Activated CD8-positive, alpha-beta memory T cell treated with anti-CD3 and anti-CD28 coated beads, Interleukin-2, amount 50 U/mL, for 1 hour (primary cell): ENCODE measurements around the gene UROC1.

Source experiments
- DNase-seq: peaks from one replicate; pipeline ENCODE4 v3.0.0-alpha.2; 2020; ENCODE audit errors: extremely low read depth

UROC1 gene

DNA sequence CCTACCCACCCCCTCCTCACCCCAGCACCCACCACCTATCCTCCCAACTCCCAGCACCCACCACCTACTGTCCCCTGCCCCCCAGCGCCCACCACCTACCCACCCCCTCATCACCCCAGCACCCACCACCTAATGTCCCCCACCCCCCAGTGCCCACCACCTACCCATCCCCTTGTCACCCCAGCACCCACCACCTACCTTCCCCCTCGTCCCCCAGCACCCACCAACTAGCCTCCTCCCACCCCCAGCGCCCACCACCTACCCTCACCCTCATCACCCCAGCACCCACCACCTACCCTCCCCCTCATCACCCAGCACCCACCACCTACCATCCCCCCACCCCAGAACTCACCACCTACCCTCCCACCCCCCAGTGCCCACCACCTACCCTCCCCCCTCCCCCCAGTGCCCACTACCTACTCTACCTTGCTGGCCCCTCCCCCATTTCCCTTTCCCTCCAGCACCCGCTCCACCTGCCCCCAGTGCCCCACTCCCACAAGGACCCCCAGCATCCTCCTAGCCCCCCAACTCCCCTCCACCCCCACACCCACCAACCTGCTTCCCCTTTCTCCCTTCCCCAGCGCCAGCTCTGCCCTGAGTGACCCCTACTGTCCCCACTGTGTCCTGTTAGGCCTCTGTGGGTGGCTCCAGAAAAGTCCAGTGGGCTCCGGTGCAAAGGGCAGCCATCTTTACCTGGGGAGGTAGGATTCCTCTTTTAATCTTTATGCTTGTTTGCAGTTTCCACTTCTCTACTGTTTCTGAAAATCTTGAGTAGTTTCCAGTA, 1.2 kb downstream of the UROC1 start:
- no peak for DNase-seq

DNA sequence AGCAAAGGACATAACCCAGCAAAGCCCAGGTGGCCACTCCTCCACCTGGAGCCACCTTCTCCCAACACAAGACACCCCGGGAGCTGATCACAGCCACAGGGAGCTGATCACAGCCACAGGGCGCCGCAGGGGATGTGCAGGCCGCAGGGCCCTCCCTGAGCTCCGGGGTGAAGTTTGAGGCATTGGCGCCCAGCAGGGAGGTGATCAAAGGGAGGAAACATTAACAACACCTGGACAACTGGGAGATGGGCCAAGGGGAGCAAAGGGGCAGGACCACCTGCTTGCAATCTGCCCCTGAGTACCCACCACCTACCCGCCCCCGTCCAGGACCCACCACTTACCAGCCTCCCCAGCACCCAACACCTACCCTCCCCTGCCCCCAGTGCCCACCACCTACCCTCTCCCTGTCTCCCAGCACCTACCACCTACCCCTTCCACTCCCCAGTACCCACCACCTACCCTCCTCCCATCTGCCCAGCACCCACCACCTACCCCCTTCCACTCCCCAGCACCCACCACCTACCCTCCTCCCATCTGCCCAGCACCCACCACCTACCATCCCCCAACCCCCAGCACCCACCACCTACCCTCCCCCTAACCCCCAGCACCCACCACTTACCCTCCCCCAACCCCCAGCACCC, 2.4 kb downstream of the UROC1 start:
- no peak for DNase-seq

DNA sequence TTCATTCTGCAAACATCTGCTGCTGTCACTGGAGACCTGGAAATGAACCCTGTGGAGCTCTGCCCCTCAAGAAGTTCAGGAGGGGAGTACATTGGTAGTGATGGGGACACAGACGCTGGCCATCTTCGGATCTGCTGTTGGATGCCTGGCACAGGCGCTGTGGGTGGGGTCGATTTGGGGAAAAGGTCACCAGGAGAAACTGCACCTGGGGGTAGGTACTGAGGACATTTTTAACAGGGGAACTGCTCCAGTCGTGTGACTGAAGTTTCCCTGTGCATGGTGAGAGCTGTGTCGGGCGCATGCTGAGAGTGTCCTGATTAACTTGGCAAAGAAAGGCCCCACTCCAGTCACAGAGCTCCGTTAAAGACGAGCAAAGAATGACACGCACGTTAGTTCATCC, 3.4 kb downstream of the UROC1 start:
- DNase-seq: no peak

DNA sequence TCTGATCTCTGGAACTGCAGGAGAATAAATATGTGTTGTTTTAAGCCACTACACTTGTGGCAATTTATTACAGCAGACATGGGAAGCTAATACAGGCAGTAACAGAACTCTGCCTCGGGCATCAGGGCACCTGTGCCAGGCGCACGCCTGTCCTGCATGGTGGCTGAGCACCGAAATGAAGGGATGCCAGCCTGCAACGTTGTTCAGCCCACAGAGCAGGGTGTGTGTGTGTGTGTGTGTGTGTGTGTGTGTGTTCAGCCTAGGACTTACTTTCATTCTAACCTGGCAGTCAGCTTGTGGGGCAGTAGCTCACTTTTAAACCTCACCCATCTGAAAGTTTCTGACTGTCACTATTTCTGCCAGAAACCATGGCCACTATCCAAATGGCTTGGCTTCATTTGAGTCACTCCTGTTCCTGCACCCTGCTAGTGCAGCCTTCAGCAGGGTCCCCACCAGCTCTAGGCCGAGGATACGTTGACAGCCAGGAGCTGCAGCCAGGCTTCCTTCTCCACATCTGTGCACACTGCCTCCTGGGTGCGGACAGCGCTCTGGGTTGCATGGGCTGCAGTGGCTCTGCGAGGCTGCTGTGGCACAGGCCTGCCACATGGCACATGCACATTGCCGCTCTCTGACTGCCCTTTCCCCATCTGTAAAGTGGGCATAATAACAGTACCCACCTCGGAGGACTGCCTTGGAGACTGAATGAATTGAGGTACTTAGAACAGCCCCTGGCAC, 4.5 kb downstream of the UROC1 start:
- DNase-seq: no peak

DNA sequence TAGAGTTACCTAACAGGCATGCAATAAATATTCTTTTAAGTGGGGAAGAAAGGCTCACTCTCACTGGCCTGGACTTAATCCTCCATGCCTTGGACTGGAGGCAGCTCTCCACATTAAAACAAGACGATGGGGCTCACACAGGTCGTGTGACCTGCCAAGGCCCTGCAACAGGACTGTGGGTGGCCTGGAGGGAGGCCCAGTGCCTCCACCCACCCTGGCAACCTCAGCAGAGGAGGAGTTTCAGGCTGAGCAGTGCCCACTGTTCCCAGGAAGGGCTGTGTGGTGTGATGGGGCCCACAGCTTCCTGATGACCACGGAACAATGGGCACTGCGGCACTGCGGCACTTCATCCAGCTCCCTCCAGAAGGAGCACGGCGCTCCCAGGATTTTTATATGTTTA, 5.5 kb downstream of the UROC1 start:
- no peak for DNase-seq

DNA sequence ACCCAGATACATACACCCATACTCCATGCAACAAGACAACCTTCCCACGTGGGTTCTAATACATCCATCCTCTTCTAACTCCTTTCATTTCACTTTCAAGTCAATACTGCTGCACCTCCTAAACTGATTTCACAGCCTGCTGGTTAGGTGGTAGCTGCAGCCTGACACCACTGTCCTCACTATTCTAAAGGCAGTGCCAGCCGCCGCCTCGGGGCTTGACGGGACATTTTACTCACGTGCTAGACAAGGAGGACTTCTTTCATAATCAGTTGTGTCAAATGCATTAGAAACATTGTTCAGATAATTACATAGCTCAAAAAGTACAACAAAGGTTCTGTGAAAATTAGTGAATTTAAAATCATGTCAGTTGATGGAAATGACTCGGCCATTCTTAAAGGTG, 6.3 kb downstream of the UROC1 start:
- no peak for DNase-seq

DNA sequence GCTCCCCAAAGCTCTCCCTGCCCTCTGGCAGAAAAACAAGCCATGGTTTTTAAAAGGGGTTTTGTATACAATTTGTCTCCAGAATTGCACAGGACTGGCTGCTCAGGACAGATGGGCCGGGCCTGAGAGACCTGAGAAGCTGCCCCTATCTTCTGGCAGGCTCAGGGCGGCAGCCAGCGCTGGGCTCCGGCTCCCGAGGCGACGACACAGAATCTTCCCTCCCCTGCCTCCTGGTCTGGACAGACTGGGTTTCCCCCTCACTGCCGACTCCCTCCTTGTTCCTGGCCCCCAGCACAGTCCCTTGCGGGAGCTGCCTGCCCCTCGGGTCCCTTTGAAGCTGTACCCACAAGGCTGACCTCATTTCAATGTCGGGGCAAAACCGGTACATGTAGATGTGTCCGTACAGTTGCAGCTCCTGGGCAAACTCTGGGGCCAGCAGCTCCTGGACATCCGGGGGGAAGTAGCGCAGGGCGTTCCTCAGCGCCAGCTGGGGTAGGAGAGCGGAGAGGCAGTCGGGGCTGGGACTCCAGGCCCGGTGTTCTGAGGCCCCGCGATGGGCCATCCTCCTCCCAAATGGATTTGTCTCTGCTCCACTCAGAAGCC, 7.2 kb downstream of the UROC1 start:
- DNase-seq: no peak

DNA sequence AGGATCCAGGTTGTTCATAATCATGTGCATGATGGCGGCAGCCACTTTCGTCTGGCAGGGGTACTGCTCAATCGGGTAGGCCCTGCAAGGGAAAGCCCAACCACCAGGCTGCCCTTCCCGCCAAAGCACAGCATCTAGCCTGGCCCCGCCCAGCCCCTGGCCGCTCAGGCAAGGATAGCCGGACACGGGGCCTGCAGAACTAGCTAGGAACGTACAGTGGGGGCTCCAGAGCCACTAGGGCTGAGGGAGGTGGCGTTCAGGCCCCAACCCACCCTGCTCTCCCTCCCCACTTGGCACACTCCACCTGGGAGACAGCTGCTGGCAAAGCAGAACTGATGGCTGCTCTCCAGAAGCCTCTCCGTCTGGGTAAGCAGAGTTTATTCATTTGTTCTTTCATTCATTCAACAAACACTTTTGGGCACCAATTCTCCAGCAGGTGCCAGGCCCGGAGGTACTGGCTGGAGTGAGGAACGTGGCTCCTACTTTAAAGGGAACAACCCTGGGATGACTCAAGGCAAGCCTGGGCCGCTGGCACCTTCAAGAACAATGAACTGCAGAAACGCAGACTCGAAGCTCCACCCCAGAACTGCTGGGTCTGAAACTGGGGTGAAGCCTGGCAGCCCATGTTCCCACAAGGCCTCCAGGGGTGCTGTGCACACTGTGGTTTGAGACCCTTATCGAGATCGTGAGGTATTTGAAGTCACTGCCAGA, 7.8 kb downstream of the UROC1 start:
- DNase-seq: no peak

DNA sequence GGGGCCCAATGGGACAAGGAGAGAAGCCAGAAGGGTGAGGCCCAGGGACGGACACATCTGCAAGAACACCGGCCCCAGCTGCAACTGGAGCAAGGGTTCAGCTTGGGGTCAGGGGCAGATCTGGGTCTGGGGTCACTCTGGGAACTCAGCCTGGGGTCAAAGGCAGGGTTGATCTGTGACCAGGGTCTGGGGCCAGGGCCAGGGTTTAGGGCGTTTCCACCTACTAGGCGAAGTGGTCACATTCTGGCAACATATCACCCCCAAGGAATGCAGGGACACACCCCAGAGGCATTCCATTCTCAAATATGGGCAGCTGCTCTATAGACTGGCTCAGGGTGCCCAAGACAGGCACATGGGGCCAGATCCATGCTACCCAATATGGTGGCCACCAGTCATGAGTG, 9.0 kb downstream of the UROC1 start:
- no peak for DNase-seq

DNA sequence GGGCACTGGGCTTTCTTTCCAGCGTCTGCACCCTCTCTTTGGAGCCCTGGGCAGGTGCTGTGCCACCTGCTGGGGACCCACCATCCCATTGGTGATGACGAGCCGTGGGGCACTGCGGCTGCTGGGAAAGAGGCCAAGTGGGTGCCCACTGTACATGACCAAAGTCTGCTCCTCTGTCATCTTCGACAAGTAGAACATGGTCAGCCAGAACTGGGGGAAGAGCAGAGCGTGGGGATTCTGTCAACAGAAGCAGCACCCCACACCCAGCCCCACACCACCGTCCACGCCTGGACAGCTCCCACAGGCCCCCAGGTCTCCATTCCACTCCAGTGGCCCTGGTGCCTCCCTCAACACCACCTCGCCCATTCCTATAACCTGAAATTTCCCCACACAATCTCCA, 9.7 kb downstream of the UROC1 start:
- no peak for DNase-seq

DNA sequence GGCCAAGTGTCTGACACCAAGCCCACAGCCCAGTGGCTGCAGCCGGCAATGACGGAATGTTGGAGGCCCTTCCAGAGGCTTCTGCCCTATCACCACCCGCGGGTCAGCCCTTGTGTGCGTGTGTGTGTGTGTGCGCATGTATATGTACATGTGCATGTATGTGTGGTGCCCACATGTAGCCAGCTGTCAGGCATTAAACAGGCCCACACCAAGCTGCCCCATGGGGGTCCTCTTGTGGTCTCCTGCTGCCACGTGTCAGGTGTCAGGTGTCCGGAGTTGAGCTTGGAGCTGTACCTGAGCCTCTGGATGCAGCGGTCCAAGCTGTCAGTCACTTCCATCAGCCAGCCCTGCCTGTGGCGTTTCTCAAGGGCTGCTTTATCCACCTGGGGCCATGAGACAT, 13.9 kb downstream of the UROC1 start:
- DNase-seq: no peak

DNA sequence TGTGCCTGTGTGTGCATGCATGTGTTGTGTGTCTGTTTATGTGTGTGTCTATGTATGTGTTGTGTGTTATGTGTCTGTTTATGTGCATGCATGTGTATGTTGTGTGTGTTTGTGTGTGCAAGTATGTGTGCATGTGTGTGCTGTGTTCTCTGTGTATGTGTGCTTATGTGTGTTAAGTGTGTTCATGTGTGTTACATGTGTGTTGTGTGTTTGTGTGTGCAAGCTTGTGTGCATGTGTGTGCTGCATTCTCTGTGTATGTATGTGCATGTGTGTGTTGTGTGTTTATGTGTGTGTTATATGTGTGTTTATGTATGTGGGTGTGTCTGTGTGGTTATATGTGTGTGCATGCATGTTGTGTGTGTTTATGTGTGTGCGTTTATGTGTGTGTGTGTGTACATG, 14.9 kb downstream of the UROC1 start:
- DNase-seq: no peak

DNA sequence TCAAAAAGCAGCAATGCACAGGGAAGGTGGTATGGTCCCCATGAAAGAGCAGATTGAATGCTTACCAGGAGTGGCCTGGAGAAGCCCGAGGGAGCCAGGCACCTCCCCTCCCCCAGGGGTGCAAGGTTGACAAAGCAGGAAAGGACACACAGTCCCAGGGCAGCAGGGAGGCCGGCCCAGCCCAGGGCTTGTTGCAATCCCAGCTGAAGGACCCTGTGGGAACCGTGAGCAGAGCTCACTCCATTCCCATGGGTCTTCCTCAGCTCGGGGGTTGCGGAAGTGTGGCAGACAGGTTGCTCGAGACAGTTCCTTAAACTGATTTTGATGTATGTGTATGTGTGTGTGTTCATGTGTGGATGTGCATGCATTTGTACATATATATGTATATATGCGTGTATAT, 15.8 kb downstream of the UROC1 start:
- no peak for DNase-seq

DNA sequence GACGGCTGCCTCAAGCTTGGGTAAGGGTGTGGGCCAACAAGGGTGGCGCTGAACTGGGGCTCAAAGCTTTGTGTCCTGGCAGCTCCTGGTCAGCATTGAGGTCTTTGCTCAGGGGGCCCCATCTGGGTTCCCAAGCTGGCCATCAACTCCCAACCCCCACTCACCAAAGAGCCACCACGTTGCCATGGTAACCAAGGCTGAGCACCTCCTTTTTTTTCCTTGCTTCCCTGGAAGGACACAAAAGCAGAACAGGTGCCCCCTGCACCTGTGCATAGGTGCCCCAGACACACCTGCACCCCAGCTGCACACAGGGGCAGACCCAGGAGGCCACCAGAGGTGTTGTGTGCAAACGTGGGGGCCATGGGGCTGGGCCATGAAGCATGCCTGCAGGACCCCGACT, 16.5 kb downstream of the UROC1 start:
- no peak for DNase-seq

DNA sequence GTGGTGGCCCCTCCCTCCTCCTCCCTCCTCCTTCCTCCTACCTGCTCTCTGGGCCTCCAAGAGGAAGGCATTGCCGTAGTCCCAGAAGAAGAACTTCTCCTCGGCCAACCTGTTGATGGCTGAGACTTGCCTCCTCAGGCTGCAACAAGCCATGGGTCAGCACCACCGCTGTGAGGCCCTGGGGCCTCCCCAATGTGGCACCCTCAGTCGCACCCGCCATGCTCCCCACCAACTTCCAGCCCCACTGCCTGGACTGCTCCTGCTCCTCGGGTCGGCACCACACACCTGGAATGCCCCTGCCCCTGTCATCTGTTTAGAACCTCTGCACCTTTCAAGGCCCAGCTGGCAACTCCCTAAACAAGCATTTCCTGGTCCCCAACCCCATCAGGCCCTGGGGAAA, 17.6 kb downstream of the UROC1 start:
- DNase-seq: no peak

DNA sequence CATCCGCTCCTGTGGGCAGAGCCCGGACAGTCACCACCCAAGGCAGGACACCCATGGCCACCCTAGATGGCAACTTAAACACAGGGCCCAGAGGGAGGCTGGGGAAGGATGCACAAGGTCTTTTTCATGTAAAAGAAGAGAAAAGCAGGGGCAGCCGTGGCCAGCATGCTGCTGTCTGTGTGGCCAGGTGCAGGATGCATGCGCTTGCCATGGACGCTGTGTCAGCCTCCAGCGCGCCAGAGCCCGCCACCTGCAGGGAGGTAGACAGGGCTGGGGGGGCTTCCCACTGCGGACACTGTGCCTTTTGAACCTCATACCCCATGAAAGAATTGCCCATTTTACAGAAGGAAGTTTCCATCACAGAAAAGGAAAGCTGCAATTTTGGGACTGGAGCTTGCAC, 18.2 kb downstream of the UROC1 start:
- no peak for DNase-seq

DNA sequence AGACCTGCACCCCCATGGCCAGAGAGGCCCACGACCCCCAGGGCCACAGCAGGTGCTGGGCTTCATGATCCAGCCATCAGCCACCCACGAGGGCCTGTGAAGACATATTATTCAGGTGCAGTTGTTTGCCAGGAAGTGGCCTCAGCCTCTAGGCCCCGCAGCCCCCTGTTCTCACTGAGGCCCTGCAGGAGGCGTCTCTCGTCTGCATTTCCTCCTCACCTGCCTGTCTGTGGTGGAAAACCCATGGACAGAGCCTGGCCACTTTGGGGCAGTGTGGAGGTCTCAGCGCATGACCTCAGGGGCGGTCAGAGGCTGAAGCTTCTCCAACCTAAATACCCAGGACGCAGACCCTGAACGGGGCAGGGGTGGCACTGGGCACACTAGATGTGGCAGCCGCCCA, 18.6 kb downstream of the UROC1 start:
- no peak for DNase-seq

DNA sequence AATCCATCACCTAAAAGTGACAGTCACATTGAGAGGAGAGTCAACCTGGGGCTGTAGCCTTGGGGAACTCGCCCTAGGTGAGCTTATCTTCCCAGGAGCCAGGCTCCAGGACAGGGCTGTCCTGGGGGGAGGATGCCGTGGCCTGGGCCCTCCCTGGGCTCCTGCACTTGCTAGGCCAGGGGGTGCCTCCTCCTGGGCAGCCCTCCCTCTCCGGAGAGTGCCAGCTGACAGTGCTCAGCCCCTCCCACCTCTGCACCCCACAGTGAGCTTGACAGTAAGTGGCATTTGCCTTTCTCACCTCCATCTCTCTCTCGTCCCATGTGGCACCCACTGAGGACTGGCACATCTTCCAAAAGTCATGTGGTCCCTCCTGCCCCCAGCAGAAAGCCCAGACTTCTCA, 19.1 kb downstream of the UROC1 start:
- DNase-seq: no peak

DNA sequence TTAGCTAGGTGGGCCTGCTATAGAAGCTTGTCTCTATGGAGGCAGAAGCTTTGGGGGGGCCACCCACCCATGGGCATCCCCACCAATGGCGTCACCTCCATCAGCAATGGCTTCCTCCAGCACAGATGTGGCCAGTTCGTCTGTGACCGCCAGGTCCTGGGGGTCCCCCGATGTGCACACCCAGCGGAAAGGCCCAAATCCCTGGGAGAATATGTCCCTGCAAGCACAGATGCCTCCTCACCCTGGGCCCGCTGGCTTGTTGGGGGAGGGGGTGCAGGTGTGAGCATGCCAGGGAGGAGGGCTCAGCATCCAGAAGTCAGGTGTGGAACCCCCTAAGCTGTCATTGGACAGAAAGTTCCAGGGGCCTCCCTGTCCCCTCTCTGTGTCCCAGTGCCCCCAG, 19.6 kb downstream of the UROC1 start:
- no peak for DNase-seq

DNA sequence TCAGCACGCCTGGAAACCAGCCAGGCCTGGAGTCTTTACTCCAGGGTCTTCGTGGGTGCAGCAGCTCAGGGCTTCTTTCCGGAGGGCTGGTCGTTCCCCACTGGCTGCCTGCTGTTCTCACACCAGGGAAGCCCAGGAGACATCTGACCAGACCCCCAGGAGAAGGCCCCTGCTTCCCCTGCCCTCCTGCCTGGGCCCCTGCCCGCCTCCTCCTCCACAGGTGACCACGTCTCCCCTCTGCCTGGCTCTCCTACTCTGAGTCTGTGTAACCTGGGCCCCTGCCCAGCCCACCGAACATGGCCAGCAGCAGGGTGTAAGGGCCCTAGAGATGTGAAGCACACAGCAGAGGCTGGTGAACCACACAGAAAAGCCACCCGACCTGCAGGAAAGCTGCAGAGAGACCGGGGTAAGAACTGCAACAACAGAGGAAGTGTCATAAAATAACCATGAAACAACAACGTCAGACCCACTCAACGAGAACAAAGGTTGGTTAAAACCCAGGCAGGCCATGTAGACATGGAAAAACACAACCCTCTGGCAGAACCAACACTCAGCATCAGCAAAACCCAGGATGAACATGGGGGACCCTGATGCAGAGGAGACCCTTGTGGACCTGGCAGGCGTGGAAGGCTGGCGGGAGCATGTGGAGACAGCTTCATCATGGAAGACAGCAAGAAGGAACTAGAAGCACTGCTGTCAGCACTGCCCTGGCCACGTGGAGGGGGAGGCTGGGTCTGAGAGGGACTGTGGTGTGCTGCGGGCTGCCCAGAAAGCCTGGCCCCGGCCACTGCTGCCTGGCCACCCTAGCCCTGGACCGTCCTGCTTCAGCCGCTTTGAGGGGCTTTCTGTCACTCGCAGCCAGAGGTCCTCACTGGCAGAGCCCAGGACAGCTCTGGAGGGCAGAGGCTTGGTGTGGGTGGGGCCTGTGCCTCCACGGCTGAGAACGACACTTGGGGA, 20.4 kb downstream of the UROC1 start:
- no peak for DNase-seq

DNA sequence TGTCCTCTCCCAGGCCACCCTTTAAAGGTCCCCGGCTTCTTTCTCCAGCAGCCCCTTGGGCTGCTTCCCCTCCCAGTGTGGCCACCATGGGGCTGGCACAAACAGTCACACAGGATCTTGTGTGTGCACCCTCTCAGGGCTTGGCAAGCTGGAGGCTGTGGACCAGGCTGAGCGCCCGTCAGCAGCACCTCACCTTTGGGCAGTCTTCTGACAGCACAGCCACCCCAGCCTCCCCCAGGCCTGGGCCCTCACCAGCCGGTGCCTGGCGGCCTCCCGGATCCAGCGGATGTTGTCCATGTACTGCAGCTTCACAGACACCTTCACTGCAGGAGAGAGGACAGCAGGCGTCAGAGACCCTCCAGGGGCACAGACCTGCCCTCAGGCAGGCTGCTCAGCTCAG, 21.8 kb downstream of the UROC1 start:
- DNase-seq: no peak
